ENCODE results near the gene ERBB4.

DNA sequence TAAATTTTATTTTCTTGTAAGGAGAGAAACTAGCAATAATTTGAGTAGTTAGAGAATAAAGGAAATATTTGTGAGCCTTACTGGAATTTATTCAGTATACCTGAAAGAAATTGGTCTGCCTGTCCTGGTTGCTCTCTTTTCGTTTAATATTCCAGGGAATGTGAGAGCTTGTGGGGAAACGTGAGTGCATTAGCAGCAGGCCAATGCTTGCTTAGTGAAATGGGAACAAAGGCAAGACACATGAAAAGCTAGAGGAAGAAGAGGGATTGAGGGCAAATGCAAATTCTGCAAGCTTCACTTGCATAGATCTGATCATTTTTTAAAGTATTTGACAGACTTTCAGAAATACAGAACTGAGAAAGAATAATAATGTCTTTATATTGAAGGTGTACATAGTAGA, 111.0 kb downstream of the ERBB4 start:
- TF ChIP-seq, protein P1, sequence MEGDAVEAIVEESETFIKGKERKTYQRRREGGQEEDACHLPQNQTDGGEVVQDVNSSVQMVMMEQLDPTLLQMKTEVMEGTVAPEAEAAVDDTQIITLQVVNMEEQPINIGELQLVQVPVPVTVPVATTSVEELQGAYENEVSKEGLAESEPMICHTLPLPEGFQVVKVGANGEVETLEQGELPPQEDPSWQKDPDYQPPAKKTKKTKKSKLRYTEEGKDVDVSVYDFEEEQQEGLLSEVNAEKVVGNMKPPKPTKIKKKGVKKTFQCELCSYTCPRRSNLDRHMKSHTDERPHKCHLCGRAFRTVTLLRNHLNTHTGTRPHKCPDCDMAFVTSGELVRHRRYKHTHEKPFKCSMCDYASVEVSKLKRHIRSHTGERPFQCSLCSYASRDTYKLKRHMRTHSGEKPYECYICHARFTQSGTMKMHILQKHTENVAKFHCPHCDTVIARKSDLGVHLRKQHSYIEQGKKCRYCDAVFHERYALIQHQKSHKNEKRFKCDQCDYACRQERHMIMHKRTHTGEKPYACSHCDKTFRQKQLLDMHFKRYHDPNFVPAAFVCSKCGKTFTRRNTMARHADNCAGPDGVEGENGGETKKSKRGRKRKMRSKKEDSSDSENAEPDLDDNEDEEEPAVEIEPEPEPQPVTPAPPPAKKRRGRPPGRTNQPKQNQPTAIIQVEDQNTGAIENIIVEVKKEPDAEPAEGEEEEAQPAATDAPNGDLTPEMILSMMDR (IDR thresholded peaks at IDR 0.05) = no peak
- no peak for TF ChIP-seq POLR2AphosphoS5 (IDR thresholded peaks at IDR 0.05)
- no peak for TF ChIP-seq POLR2A (IDR thresholded peaks at IDR 0.05)

Measured in breast epithelium (tissue), 3 donors.